Muscle layer of colon (tissue), 2 donors: ENCODE data around the gene PLAGL1.
A peak's percentile ranks its signal among the peaks of the same experiment; 100 is the strongest.

ENCODE experiments used
- H3K27ac ChIP-seq: one replicate; pipeline ENCODE4 v1.7.0; 2013; ENCODE audit warnings: low read depth, mild to moderate bottlenecking, low read length, moderate library complexity
- H3K27me3 ChIP-seq, 2 donors: one replicate each; pipeline ENCODE4 v1.7.0; 2013; ENCODE audit warnings: low read length in 2 of 2, mild to moderate bottlenecking in 2 of 2; ENCODE audit not compliant: insufficient read depth in 2 of 2, control insufficient read depth in 1 of 2
- H3K36me3 ChIP-seq: one replicate; pipeline ENCODE4 v1.7.0; 2013; ENCODE audit warnings: mild to moderate bottlenecking, low read length; ENCODE audit not compliant: insufficient read depth
- H3K4me1 ChIP-seq: one replicate; pipeline ENCODE4 v1.7.0; 2013; ENCODE audit warnings: mild to moderate bottlenecking, low read length; ENCODE audit not compliant: insufficient read depth
- H3K4me3 ChIP-seq, 2 donors: one replicate each; pipeline ENCODE4 v1.7.0; 2013; ENCODE audit warnings: low read length in 2 of 2, low read depth in 1 of 2, mild to moderate bottlenecking in 1 of 2, moderate library complexity in 1 of 2
- H3K9ac ChIP-seq: one replicate; pipeline ENCODE4 v1.7.0; 2013; ENCODE audit warnings: low read length
- H3K9me3 ChIP-seq: one replicate; pipeline ENCODE4 v1.7.0; 2013; ENCODE audit warnings: mild to moderate bottlenecking, low read length
- donor health status: abdominal sarcoma.
- donor health status: Adenocarcinoma of cecum.

The PLAGL1 gene

GRCh38 chr6:144006736-144007477, 1.2 kb downstream of the PLAGL1 start:
- H3K9ac ChIP-seq: no peak overlapping the region
- no peaks in the 10 kb centered on the region for H3K4me1 ChIP-seq
- no peaks in the 10 kb centered on the region for H3K27me3 ChIP-seq
- no peaks in the 10 kb centered on the region for H3K9me3 ChIP-seq
- peak overlapping the region; percentile 40 to 50 for H3K4me3 ChIP-seq
- no peaks in the 10 kb centered on the region for H3K36me3 ChIP-seq
- H3K27ac ChIP-seq: peak overlapping the region; percentile 20

DNA sequence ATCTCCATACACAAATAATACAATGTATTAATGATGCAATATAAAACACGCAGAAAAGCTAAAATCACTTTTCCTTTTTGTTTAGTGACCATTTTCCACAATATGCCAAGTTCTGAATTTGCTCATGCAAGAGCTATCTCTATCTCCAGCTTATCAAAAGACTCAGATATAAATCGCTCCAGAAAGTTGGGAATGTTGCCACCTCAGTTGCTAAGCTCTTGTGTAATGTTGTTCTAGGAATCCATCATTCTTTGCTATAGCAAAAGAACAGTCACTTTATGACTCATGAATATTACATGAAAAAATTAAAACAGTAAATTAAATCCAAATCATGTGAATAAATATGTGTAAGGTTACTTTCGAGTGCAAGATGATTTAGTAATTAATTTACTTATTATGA, 8.7 kb downstream of the PLAGL1 start:
- no peaks in the 10 kb centered on the region for H3K9me3 ChIP-seq
- no peaks in the 10 kb centered on the region for H3K36me3 ChIP-seq

GRCh38 chr6:143998686-143999085, 9.4 kb downstream of the PLAGL1 start:
- H3K36me3 ChIP-seq: no peaks in the 10 kb centered on the region
- no peak overlapping the region for H3K9ac ChIP-seq
- no peak overlapping the region for H3K4me3 ChIP-seq
- no peaks in the 10 kb centered on the region for H3K4me1 ChIP-seq
- H3K27ac ChIP-seq: no peak overlapping the region
- H3K9me3 ChIP-seq: no peaks in the 10 kb centered on the region
- H3K27me3 ChIP-seq: no peaks in the 10 kb centered on the region

More for the DNA sequence above, 8.7 kb downstream of the PLAGL1 start:
- Histone ChIP-seq H3K9ac (no peak overlapping the region), H3K27me3 (no peaks in the 10 kb centered on the region), H3K27ac (no peak overlapping the region), H3K4me1 (no peaks in the 10 kb centered on the region), H3K4me3 (no peak overlapping the region)

DNA sequence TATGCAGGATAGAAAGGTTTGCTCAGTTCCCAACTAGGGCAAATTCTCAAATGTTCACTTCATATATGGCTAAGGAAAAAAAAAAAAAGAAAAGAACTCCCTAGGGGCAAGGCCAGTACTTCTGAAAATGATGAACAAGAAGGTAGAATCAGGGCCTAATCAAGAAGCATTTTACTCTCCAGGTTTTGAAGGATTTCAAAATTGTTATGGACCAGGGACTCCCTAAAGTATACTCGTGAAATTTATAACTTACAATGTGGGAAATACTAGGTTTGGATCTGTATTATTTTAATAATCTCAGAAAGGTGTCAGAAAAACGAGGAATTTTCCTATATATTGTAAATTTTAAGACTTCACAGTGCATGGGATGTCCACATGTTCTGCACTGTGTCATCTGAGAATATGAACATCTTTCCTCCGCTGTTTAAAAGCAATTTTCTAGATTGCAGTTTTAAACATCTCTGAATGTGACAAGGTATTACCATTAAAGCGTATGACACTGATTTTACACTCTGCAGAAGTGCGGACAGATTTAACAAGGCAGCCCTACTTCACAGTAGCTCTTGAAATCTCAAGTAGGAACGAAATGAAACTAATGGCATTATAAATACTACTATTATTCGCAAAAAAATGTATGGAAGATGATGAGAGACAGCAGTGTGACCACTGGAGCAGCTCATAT, 14.0 kb downstream of the PLAGL1 start:
- no peaks in the 10 kb centered on the region for H3K9me3 ChIP-seq
- no peaks in the 10 kb centered on the region for H3K36me3 ChIP-seq
- no peak overlapping the region for H3K27ac ChIP-seq
- no peaks in the 10 kb centered on the region for H3K27me3 ChIP-seq
- no peak overlapping the region for H3K4me3 ChIP-seq
- no peak overlapping the region for H3K9ac ChIP-seq
- H3K4me1 ChIP-seq: no peaks in the 10 kb centered on the region

GRCh38 chr6:143992285-143992684, 15.8 kb downstream of the PLAGL1 start:
- no peak overlapping the region for H3K27ac ChIP-seq
- no peaks in the 10 kb centered on the region for H3K36me3 ChIP-seq
- no peaks in the 10 kb centered on the region for H3K4me1 ChIP-seq
- no peaks in the 10 kb centered on the region for H3K27me3 ChIP-seq
- no peaks in the 10 kb centered on the region for H3K9me3 ChIP-seq
- H3K4me3 ChIP-seq: no peak overlapping the region
- H3K9ac ChIP-seq: no peak overlapping the region

GRCh38 chr6:143986463-143987065, 21.5 kb downstream of the PLAGL1 start:
- H3K27me3 ChIP-seq: no peaks in the 10 kb centered on the region
- H3K4me1 ChIP-seq: no peaks in the 10 kb centered on the region
- H3K9ac ChIP-seq: no peak overlapping the region
- no peaks in the 10 kb centered on the region for H3K9me3 ChIP-seq
- no peaks in the 10 kb centered on the region for H3K36me3 ChIP-seq
- H3K27ac ChIP-seq: no peak overlapping the region
- H3K4me3 ChIP-seq: no peak overlapping the region

GRCh38 chr6:143984666-143985065, 23.4 kb downstream of the PLAGL1 start:
- Histone ChIP-seq H3K9ac (no peak overlapping the region), H3K36me3 (no peaks in the 10 kb centered on the region), H3K27me3 (no peaks in the 10 kb centered on the region), H3K4me3 (no peak overlapping the region), H3K9me3 (no peaks in the 10 kb centered on the region), H3K27ac (no peak overlapping the region), H3K4me1 (no peaks in the 10 kb centered on the region)

GRCh38 chr6:143982968-143983367, 25.1 kb downstream of the PLAGL1 start:
- no peaks in the 10 kb centered on the region for H3K9me3 ChIP-seq
- no peaks in the 10 kb centered on the region for H3K4me1 ChIP-seq
- no peaks in the 10 kb centered on the region for H3K36me3 ChIP-seq
- H3K9ac ChIP-seq: no peak overlapping the region
- H3K4me3 ChIP-seq: no peak overlapping the region
- H3K27ac ChIP-seq: no peak overlapping the region
- H3K27me3 ChIP-seq: no peaks in the 10 kb centered on the region

DNA sequence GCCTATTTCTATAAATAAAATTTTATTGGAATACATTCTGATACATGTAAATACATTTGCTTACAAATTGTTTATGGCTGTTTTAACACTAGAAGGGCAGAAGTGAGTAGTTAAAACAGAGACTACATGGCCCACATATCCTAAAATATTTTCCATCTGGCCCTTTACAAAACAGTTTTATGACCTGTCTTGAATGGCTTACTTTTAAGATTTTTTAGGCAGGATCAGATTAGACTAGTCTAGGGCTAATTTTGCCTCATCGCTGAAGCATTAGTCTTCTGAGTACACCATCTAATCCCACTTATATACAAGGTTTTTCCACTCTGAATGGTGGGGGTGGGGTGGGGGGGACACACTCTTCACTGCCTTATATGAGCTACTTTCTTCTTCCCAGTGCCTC, 27.1 kb downstream of the PLAGL1 start:
- H3K36me3 ChIP-seq: no peaks in the 10 kb centered on the region
- no peaks in the 10 kb centered on the region for H3K4me1 ChIP-seq
- H3K9me3 ChIP-seq: no peaks in the 10 kb centered on the region
- no peak overlapping the region for H3K27ac ChIP-seq
- no peaks in the 10 kb centered on the region for H3K27me3 ChIP-seq
- no peak overlapping the region for H3K4me3 ChIP-seq
- no peak overlapping the region for H3K9ac ChIP-seq

GRCh38 chr6:143976806-143977349, 31.2 kb downstream of the PLAGL1 start:
- Histone ChIP-seq H3K9ac (no peak overlapping the region), H3K4me3 (no peak overlapping the region), H3K9me3 (no peaks in the 10 kb centered on the region), H3K4me1 (no peaks in the 10 kb centered on the region), H3K27ac (no peak overlapping the region), H3K27me3 (no peaks in the 10 kb centered on the region), H3K36me3 (no peaks in the 10 kb centered on the region)

GRCh38 chr6:143974089-143974488, 34.0 kb downstream of the PLAGL1 start:
- Histone ChIP-seq H3K4me1 (no peaks in the 10 kb centered on the region), H3K36me3 (no peaks in the 10 kb centered on the region), H3K9ac (no peak overlapping the region), H3K27me3 (no peaks in the 10 kb centered on the region), H3K27ac (no peak overlapping the region), H3K9me3 (no peaks in the 10 kb centered on the region), H3K4me3 (no peak overlapping the region)
